ENCODE measurements around the gene CXCL16. TPM values are rescaled to one million over a fixed set of nuclear protein-coding genes. Genes with fewer than 3 reads are reported as not detected.
"Not testable (repeated sequence)": the region's sequence is repeated elsewhere in the genome, so short reads cannot be mapped to it uniquely, and the experiment has no call there.

The CXCL16 gene
- total RNA-seq, 1 donor from 2014 or later: 1.6 TPM

GRCh38 chr17:4714340-4715062 is 25.2 kb downstream of the CXCL16 start:
- peaks cover 19 to 24% (median 22%) of the 10 kb centered on the region in 3 donors for H3K4me1 ChIP-seq (ENCODE audit: control insufficient read depth in 3 of 3, insufficient read depth in 3 of 3, low read length in 3 of 3)
- H3K27ac ChIP-seq (ENCODE audit: low read depth, low read length): not testable (repeated sequence)

GRCh38 chr17:4712526-4712925 is 27.2 kb downstream of the CXCL16 start:
- no peaks in the 10 kb centered on the region for H3K27me3 ChIP-seq (ENCODE audit: control insufficient read depth in 3 of 3, insufficient read depth in 3 of 3, low read length in 3 of 3)
- H3K9ac ChIP-seq (ENCODE audit: low read depth in 1 of 3, low read length in 3 of 3): no peak overlapping the region
- no peaks in the 10 kb centered on the region for H3K9me3 ChIP-seq (ENCODE audit: control insufficient read depth in 3 of 3, low read length in 3 of 3)
- H3K4me3 ChIP-seq (ENCODE audit: low read length in 3 of 3): peak overlapping the region in 1 of 3 donors; percentile 17
- peak overlapping the region; percentile 37 for H3K27ac ChIP-seq (ENCODE audit: low read depth, low read length)
- peaks cover 19 to 25% (median 22%) of the 10 kb centered on the region in 3 donors for H3K4me1 ChIP-seq (ENCODE audit: control insufficient read depth in 3 of 3, insufficient read depth in 3 of 3, low read length in 3 of 3)
- H3K36me3 ChIP-seq (ENCODE audit: control insufficient read depth in 3 of 3, insufficient read depth in 3 of 3, low read length in 3 of 3): peaks cover under 1 to 3% (median 3%) of the 10 kb centered on the region in 3 donors

More at GRCh38 chr17:4714340-4715062, 25.2 kb downstream of the CXCL16 start:
- not testable (repeated sequence) for H3K27me3 ChIP-seq (ENCODE audit: control insufficient read depth in 3 of 3, insufficient read depth in 3 of 3, low read length in 3 of 3); H3K36me3 ChIP-seq (ENCODE audit: control insufficient read depth in 3 of 3, insufficient read depth in 3 of 3, low read length in 3 of 3); H3K9ac ChIP-seq (ENCODE audit: low read depth in 1 of 3, low read length in 3 of 3); H3K4me3 ChIP-seq (ENCODE audit: low read length in 3 of 3); H3K9me3 ChIP-seq (ENCODE audit: control insufficient read depth in 3 of 3, low read length in 3 of 3)

DNA sequence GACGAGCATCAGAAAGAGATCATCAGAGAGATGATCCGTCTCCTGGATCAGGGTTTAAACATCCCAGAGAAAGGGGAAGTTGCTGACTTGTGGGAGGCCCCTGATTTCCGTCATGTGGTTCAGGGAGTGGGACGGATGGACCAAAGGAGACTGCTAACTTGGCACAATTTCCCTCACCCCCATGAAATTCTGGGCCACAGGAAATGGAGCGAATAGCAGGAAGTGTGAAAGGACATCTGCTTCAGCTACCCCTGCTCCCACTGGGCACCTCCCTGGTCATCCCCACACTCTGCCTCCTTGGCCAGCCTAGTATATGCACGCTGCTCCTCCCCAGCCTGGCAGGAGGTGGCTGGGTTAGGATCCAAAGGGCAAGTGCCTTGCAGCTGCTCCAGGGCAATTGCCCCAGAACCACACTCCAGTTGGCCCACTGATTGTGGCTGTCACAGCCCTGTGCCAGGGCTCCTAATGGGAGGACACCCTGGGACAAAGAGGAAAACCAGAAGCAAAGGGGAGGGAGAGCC is 28.0 kb downstream of the CXCL16 start:
- no peaks in the 10 kb centered on the region for H3K9me3 ChIP-seq (ENCODE audit: control insufficient read depth in 3 of 3, low read length in 3 of 3)
- H3K27me3 ChIP-seq (ENCODE audit: control insufficient read depth in 3 of 3, insufficient read depth in 3 of 3, low read length in 3 of 3): no peaks in the 10 kb centered on the region
- no peaks in the 10 kb centered on the region for H3K36me3 ChIP-seq (ENCODE audit: control insufficient read depth in 3 of 3, insufficient read depth in 3 of 3, low read length in 3 of 3)
- peaks cover 19 to 25% (median 22%) of the 10 kb centered on the region in 3 donors for H3K4me1 ChIP-seq (ENCODE audit: control insufficient read depth in 3 of 3, insufficient read depth in 3 of 3, low read length in 3 of 3)
- H3K4me3 ChIP-seq (ENCODE audit: low read length in 3 of 3): peak overlapping the region; percentile 56 to 72 (median 68)
- peak overlapping the region; percentile 57 for H3K27ac ChIP-seq (ENCODE audit: low read depth, low read length)
- H3K9ac ChIP-seq (ENCODE audit: low read depth in 1 of 3, low read length in 3 of 3): peak overlapping the region in 2 of 3 donors; percentile 63 to 73

DNA sequence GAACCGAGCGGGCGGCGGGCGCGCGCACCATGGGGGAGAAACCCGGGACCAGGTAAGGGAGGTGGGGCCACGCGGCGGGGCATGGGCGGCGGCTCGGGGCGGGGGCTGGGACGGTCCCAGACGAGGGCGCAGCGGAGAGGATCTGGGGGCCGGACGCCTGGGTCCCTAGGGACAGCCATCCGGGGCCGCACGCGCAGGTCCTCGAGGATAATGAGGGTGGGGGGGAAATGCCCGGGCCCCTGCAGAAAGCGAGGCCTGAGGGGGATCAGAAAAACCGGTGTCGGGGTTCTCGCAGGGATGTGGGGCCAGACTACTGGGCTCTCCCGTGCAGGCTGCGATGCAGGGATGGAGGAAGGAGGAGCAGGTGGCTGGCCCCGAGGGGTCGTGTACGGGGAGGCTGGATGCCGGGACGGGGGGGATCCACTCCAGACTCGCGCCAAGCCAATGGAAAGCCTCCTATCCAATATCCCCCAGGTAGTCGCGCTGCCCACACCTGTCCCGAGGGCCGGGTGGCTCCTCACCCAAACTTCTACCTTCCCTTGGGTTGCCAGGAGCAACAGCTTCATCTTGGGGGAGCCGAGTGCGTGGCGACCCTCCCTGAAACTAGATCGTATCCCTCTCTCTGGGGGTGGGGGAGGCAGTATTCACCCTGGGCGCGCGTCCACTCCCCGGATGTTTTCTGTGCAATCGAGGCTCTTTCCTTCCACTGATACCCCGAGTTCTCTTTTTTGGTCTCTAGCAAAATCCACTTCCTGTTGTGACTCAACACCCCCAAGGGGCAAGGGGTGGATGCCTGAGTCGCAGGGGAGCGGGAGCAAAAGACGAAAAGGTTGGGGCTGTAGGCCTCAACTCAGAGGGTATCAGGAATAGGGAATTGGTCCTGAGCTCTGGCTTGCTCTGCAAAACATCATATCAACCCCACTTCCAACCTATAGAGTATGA is 28.8 kb downstream of the CXCL16 start:
- Histone ChIP-seq H3K9me3 (ENCODE audit: control insufficient read depth in 3 of 3, low read length in 3 of 3) (no peaks in the 10 kb centered on the region), H3K4me3 (ENCODE audit: low read length in 3 of 3) (peak overlapping the region; percentile 68 to 72 (median 71)), H3K27ac (ENCODE audit: low read depth, low read length) (peak overlapping the region; percentile 57), H3K27me3 (ENCODE audit: control insufficient read depth in 3 of 3, insufficient read depth in 3 of 3, low read length in 3 of 3) (no peaks in the 10 kb centered on the region), H3K4me1 (ENCODE audit: control insufficient read depth in 3 of 3, insufficient read depth in 3 of 3, low read length in 3 of 3) (peaks cover 19 to 25% (median 22%) of the 10 kb centered on the region in 3 donors), H3K9ac (ENCODE audit: low read depth in 1 of 3, low read length in 3 of 3) (peak overlapping the region; percentile 63 to 73 (median 73)), H3K36me3 (ENCODE audit: control insufficient read depth in 3 of 3, insufficient read depth in 3 of 3, low read length in 3 of 3) (no peaks in the 10 kb centered on the region)

DNA sequence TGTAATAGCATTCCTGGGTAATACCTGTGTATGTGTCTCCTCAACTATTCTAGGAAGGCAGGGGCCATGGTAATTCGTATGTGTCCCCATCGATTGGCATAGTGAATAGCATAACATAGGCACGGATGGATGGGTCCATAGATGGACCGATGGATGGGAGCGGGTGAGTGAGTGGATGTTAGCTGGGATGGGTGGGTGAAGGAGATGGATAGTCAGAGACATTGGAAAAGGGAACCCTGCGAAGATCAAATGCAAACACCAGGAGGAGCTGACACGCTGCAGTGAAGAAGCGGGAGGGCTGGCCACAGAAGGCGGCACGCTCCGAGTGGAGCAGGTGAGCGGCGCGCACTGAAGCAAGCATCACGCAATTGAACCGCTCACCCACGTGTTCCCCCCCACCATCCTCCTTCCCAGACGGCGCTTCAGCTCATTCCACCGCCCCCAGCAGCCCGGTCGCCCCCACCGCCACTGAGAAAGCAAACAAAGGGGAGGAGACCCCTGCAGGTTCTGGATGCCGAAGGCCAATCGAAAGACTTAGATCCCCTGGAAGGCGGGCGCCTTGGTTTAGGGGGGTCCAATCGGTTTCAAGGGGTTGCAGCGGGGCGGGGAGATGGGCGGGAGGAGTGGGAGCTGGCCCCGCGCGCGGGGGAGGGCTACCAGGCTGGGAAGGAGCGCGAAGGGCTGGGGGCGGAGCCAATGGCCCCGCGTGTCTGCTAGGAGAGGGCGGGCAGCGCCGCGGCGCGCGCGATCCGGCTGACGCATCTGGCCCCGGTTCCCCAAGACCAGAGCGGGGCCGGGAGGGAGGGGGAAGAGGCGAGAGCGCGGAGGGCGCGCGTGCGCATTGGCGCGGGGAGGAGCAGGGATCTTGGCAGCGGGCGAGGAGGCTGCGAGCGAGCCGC is 29.7 kb downstream of the CXCL16 start, which contains the start of gene ARRB2:
TSS of gene ARRB2 (plus strand) at position 839 of the 899 bp plus-strand sequence. CDS start 90 bp downstream, outside the sequence.
- Histone ChIP-seq H3K27me3 (ENCODE audit: control insufficient read depth in 3 of 3, insufficient read depth in 3 of 3, low read length in 3 of 3) (no peaks in the 10 kb centered on the region), H3K4me1 (ENCODE audit: control insufficient read depth in 3 of 3, insufficient read depth in 3 of 3, low read length in 3 of 3) (peaks cover 19 to 25% (median 22%) of the 10 kb centered on the region in 3 donors), H3K9me3 (ENCODE audit: control insufficient read depth in 3 of 3, low read length in 3 of 3) (no peaks in the 10 kb centered on the region), H3K36me3 (ENCODE audit: control insufficient read depth in 3 of 3, insufficient read depth in 3 of 3, low read length in 3 of 3) (no peaks in the 10 kb centered on the region), H3K27ac (ENCODE audit: low read depth, low read length) (peak within 1 kb of the TSS; percentile 57), H3K4me3 (ENCODE audit: low read length in 3 of 3) (peak within 1 kb of the TSS; percentile 68 to 72 (median 71)), H3K9ac (ENCODE audit: low read depth in 1 of 3, low read length in 3 of 3) (peak within 1 kb of the TSS; percentile 63 to 73 (median 73))

- no peaks in the 10 kb centered on the region for H3K27me3 ChIP-seq (ENCODE audit: control insufficient read depth in 3 of 3, insufficient read depth in 3 of 3, low read length in 3 of 3)
- no peak overlapping the region for H3K27ac ChIP-seq (ENCODE audit: low read depth, low read length)
- no peaks in the 10 kb centered on the region for H3K9me3 ChIP-seq (ENCODE audit: control insufficient read depth in 3 of 3, low read length in 3 of 3)
- H3K4me3 ChIP-seq (ENCODE audit: low read length in 3 of 3): no peak overlapping the region
- no peak overlapping the region for H3K9ac ChIP-seq (ENCODE audit: low read depth in 1 of 3, low read length in 3 of 3)
- peaks cover 19 to 31% (median 24%) of the 10 kb centered on the region in 3 donors for H3K4me1 ChIP-seq (ENCODE audit: control insufficient read depth in 3 of 3, insufficient read depth in 3 of 3, low read length in 3 of 3)
- no peaks in the 10 kb centered on the region for H3K36me3 ChIP-seq (ENCODE audit: control insufficient read depth in 3 of 3, insufficient read depth in 3 of 3, low read length in 3 of 3)
Observed at GRCh38 chr17:4708436-4708835, 31.3 kb downstream of the CXCL16 start.

- Histone ChIP-seq H3K4me3 (ENCODE audit: low read length in 3 of 3) (no peak overlapping the region), H3K27me3 (ENCODE audit: control insufficient read depth in 3 of 3, insufficient read depth in 3 of 3, low read length in 3 of 3) (no peaks in the 10 kb centered on the region), H3K9me3 (ENCODE audit: control insufficient read depth in 3 of 3, low read length in 3 of 3) (no peaks in the 10 kb centered on the region)
Observed at GRCh38 chr17:4706121-4706520, 33.6 kb downstream of the CXCL16 start.

GRCh38 chr17:4704991-4705390 is 34.7 kb downstream of the CXCL16 start:
- no peaks in the 10 kb centered on the region for H3K36me3 ChIP-seq (ENCODE audit: control insufficient read depth in 3 of 3, insufficient read depth in 3 of 3, low read length in 3 of 3)
- no peak overlapping the region for H3K4me3 ChIP-seq (ENCODE audit: low read length in 3 of 3)
- H3K9ac ChIP-seq (ENCODE audit: low read depth in 1 of 3, low read length in 3 of 3): no peak overlapping the region
- peaks cover 10 to 18% (median 14%) of the 10 kb centered on the region in 3 donors for H3K4me1 ChIP-seq (ENCODE audit: control insufficient read depth in 3 of 3, insufficient read depth in 3 of 3, low read length in 3 of 3)
- no peaks in the 10 kb centered on the region for H3K27me3 ChIP-seq (ENCODE audit: control insufficient read depth in 3 of 3, insufficient read depth in 3 of 3, low read length in 3 of 3)
- no peak overlapping the region for H3K27ac ChIP-seq (ENCODE audit: low read depth, low read length)
- no peaks in the 10 kb centered on the region for H3K9me3 ChIP-seq (ENCODE audit: control insufficient read depth in 3 of 3, low read length in 3 of 3)

More at GRCh38 chr17:4706121-4706520, 33.6 kb downstream of the CXCL16 start:
- peaks cover 14 to 22% (median 19%) of the 10 kb centered on the region in 3 donors for H3K4me1 ChIP-seq (ENCODE audit: control insufficient read depth in 3 of 3, insufficient read depth in 3 of 3, low read length in 3 of 3)
- H3K36me3 ChIP-seq (ENCODE audit: control insufficient read depth in 3 of 3, insufficient read depth in 3 of 3, low read length in 3 of 3): no peaks in the 10 kb centered on the region
- no peak overlapping the region for H3K27ac ChIP-seq (ENCODE audit: low read depth, low read length)
- H3K9ac ChIP-seq (ENCODE audit: low read depth in 1 of 3, low read length in 3 of 3): no peak overlapping the region

- H3K27ac ChIP-seq (ENCODE audit: low read depth, low read length); H3K9me3 ChIP-seq (ENCODE audit: control insufficient read depth in 3 of 3, low read length in 3 of 3); H3K27me3 ChIP-seq (ENCODE audit: control insufficient read depth in 3 of 3, insufficient read depth in 3 of 3, low read length in 3 of 3); H3K36me3 ChIP-seq (ENCODE audit: control insufficient read depth in 3 of 3, insufficient read depth in 3 of 3, low read length in 3 of 3): not testable (repeated sequence)
- peaks cover 8 to 14% (median 10%) of the 10 kb centered on the region in 3 donors for H3K4me1 ChIP-seq (ENCODE audit: control insufficient read depth in 3 of 3, insufficient read depth in 3 of 3, low read length in 3 of 3)
- peak overlapping the region; percentile 75 to 92 (median 92) for H3K9ac ChIP-seq (ENCODE audit: low read depth in 1 of 3, low read length in 3 of 3)
- peak overlapping the region; percentile 72 to 95 (median 93) for H3K4me3 ChIP-seq (ENCODE audit: low read length in 3 of 3)
Observed at GRCh38 chr17:4704574-4704907, 35.2 kb downstream of the CXCL16 start.
